HG02884 (cell line): ENCODE measurements around the gene XPO5.
"Not testable (repeated sequence)": the region's sequence is repeated elsewhere in the genome, so short reads cannot be mapped to it uniquely, and the experiment has no call there.

ENCODE experiments used
- ATAC-seq: cut with Tn5 transposase; IDR thresholded peaks from one replicate; pipeline ENCODE4 v1.9.1; 2021; ENCODE audit warnings: mild to moderate bottlenecking, moderate library complexity; ENCODE audit not compliant: unreplicated experiment

XPO5 gene

GRCh38 chr6:43499028-43499815, 76.6 kb downstream of the XPO5 start:
- ATAC-seq: no peak

- not testable (repeated sequence) for ATAC-seq
These were observed 77.5 kb downstream of the XPO5 start for GRCh38 chr6:43498291-43498690.

- no peak for ATAC-seq
These were observed 78.1 kb downstream of the XPO5 start for GRCh38 chr6:43497689-43498088.

- ATAC-seq: no peak
These were observed 78.8 kb downstream of the XPO5 start for GRCh38 chr6:43497129-43497396.

- no peak for ATAC-seq
These were observed 79.3 kb downstream of the XPO5 start for GRCh38 chr6:43496370-43497128.

GRCh38 chr6:43495409-43495941, 80.4 kb downstream of the XPO5 start:
- ATAC-seq: no peak

- ATAC-seq: no peak
These were observed 81.1 kb downstream of the XPO5 start for GRCh38 chr6:43494766-43495165.

- no peak for ATAC-seq
These were observed 81.5 kb downstream of the XPO5 start for GRCh38 chr6:43494321-43494720.

GRCh38 chr6:43493833-43494232, 82.0 kb downstream of the XPO5 start:
- no peak for ATAC-seq

GRCh38 chr6:43493230-43493629, 82.6 kb downstream of the XPO5 start:
- ATAC-seq: no peak

- no peak for ATAC-seq
These were observed 83.2 kb downstream of the XPO5 start for GRCh38 chr6:43492673-43493072.

- ATAC-seq: no peak
These were observed 83.8 kb downstream of the XPO5 start for GRCh38 chr6:43491750-43492661.

GRCh38 chr6:43490523-43490939, 85.3 kb downstream of the XPO5 start:
- no peak for ATAC-seq

- ATAC-seq: no peak
These were observed 86.4 kb downstream of the XPO5 start for GRCh38 chr6:43489277-43490072.

GRCh38 chr6:43488667-43489276, 87.1 kb downstream of the XPO5 start:
- no peak for ATAC-seq

GRCh38 chr6:43481591-43482236, 94.1 kb downstream of the XPO5 start:
- no peak for ATAC-seq

GRCh38 chr6:43481075-43481474, 94.8 kb downstream of the XPO5 start:
- no peak for ATAC-seq

GRCh38 chr6:43478008-43478372, 97.8 kb downstream of the XPO5 start:
- no peak for ATAC-seq

- peak; percentile 74 for ATAC-seq
These were observed 98.4 kb downstream of the XPO5 start, which contains the start of gene TJAP1 for GRCh38 chr6:43477235-43478007. Gene TJAP1, plus strand, starts transcription at chr6:43477570. Its CDS starts 21,432 bp downstream, at chr6:43499002.
